K562 (cell line): Measurements from ENCODE around the gene EIF5A2. TPM values are rescaled to one million over a fixed set of nuclear protein-coding genes. Genes with fewer than 3 reads are reported as not detected.

ENCODE experiments used
- BACH1 ChIP-seq: fragments of 200-800 bp; sonication (Bioruptor generic); IDR thresholded peaks from 2 replicates; pipeline ENCODE4 v1.6.1; 2016; ENCODE audit warnings: missing genetic modification characterization, missing compliant biosample characterization
- C11orf30 ChIP-seq: fragments of 450-650 bp; IDR thresholded peaks from 2 replicates; pipeline ENCODE4 v1.6.1; 2016; ENCODE audit warnings: low read depth, mild to moderate bottlenecking
- CEBPG ChIP-seq, 3 experiments: fragments of 200-800 bp in 1 of 3; sonication (Bioruptor generic) in 1 of 3; sonication (generic) in 1 of 3; formaldehyde crosslinking in 1 of 3; IDR thresholded peaks in 2 of 3; conservative IDR thresholded peaks in 1 of 3; 2 replicates each; pipeline versions ENCODE4 v1.6.1 to v1.8.0; 2016 to 2022; ENCODE audit warnings: missing compliant biosample characterization in 2 of 3, missing genetic modification characterization in 2 of 3, mild to moderate bottlenecking in 1 of 3, missing genetic modification reagents in 1 of 3
- DNMT1 ChIP-seq: fragments of 450-650 bp; IDR thresholded peaks from 2 replicates; pipeline ENCODE4 v1.6.1; 2016; ENCODE audit warnings: antibody characterized with exemption, mild to moderate bottlenecking
- ESRRA ChIP-seq: fragments of 450-650 bp; IDR thresholded peaks from 2 replicates; pipeline ENCODE4 v1.6.1; 2014; ENCODE audit warnings: low read depth, mild to moderate bottlenecking, moderate library complexity, borderline replicate concordance
- KDM2B ChIP-seq: fragments of 250-450 bp; sonication (Bioruptor Pico); IDR thresholded peaks from 2 replicates; pipeline ENCODE4 v1.8.0; 2021; ENCODE audit warnings: mild to moderate bottlenecking, moderate library complexity
- MECOM ChIP-seq: fragments of 250-450 bp; sonication (Bioruptor Pico); IDR thresholded peaks from 2 replicates; pipeline ENCODE4 v1.8.0; 2022; ENCODE audit warnings: inconsistent platforms
- NCOA6 ChIP-seq: fragments of 450-650 bp; IDR thresholded peaks from 2 replicates; pipeline ENCODE4 v1.6.1; 2017; ENCODE audit warnings: mild to moderate bottlenecking
- PHF20 ChIP-seq: fragments of 450-650 bp; IDR thresholded peaks from 2 replicates; pipeline ENCODE4 v1.6.1; 2018; ENCODE audit not compliant: partially characterized antibody
- PPARD ChIP-seq: fragments of 250-450 bp; sonication (Bioruptor Pico); IDR thresholded peaks from 2 replicates; pipeline ENCODE4 v1.8.0; 2022; ENCODE audit warnings: inconsistent platforms, mild to moderate bottlenecking, moderate library complexity
- SAP30 ChIP-seq: fragments of 200-600 bp; sonication (generic); IDR thresholded peaks from 2 replicates; pipeline ENCODE4 v1.6.1; 2012; ENCODE audit warnings: borderline replicate concordance, low read depth, mild to moderate bottlenecking, moderate library complexity, low read length, control low read depth, inconsistent platforms; ENCODE audit not compliant: insufficient read depth, poor library complexity, severe bottlenecking
- SRSF3 ChIP-seq: fragments of 200-400 bp; formaldehyde crosslinking; IDR thresholded peaks from 2 replicates; pipeline ENCODE4 v1.6.1; 2016; ENCODE audit warnings: mild to moderate bottlenecking, low read length, moderate library complexity; ENCODE audit not compliant: insufficient read depth
- ZBTB8A ChIP-seq: fragments of 450-650 bp; IDR thresholded peaks from 2 replicates; pipeline ENCODE4 v1.6.1; 2018; ENCODE audit warnings: mild to moderate bottlenecking, moderate library complexity; ENCODE audit not compliant: partially characterized antibody
- ZNF133 ChIP-seq: fragments of 250-450 bp; sonication (Bioruptor Pico); IDR thresholded peaks from 2 replicates; pipeline ENCODE4 v1.4.0; 2020; ENCODE audit warnings: mild to moderate bottlenecking
- ZNF253 ChIP-seq: fragments of 250-450 bp; sonication (Bioruptor Pico); conservative IDR thresholded peaks from 2 replicates; pipeline ENCODE4 v1.6.1; 2021; ENCODE audit warnings: mild to moderate bottlenecking
- ZNF324 ChIP-seq: fragments of 250-450 bp; sonication (Bioruptor Pico); IDR thresholded peaks from 2 replicates; pipeline ENCODE4 v1.4.0; 2020; ENCODE audit warnings: mild to moderate bottlenecking
- polyA plus RNA-seq, 8 experiments: library from polyadenylated mRNA; depleted of rRNA in 4 of 8; stranded (reverse) in 5 of 8; unstranded in 3 of 8; fragments of >200 nt; fragmentation: Nextera tagmentation in 2 of 8; fragmentation: Illumina TruSeq in 1 of 8; extraction: Ambion mirVana in 2 of 8; extraction: Trizol in 1 of 8; gene quantifications; 2 replicates each; pipeline versions ENCODE4 v1.2.1 to v1.2.3, GENCODE V29; 2011 to 2014; ENCODE audit warnings: inconsistent platforms in 1 of 8, missing spikeins in 1 of 8
- total RNA-seq, 7 experiments: library from RNA; depleted of rRNA in 6 of 7; stranded (reverse); fragments of >200 nt in 6 of 7; fragmentation: Illumina TruSeq in 2 of 7; extraction: Trizol in 2 of 7; gene quantifications; 2 replicates each; pipeline versions ENCODE4 v1.2.1 to v1.2.3, GENCODE V29; 2011 to 2021; ENCODE audit warnings: low replicate concordance in 1 of 7
- TF ChIP-seq, protein P1 (sequence below): fragments of 200-400 bp; formaldehyde crosslinking; IDR thresholded peaks from 2 replicates; pipeline ENCODE4 v1.6.1; 2017; ENCODE audit warnings: mild to moderate bottlenecking, low read depth, low read length, moderate library complexity
- TF ChIP-seq, protein P2 (sequence below): fragments of 450-650 bp; IDR thresholded peaks from 2 replicates; pipeline ENCODE4 v1.6.1; 2014; ENCODE audit warnings: low read depth, mild to moderate bottlenecking, moderate library complexity, borderline replicate concordance
- TF ChIP-seq, protein P3 (sequence below): IDR thresholded peaks from 3 replicates; pipeline ENCODE4 v1.6.1; 2011; ENCODE audit warnings: borderline replicate concordance, mild to moderate bottlenecking, moderate library complexity; ENCODE audit not compliant: insufficient read length; ENCODE audit errors: extremely low read depth
- TF ChIP-seq, protein P4 (sequence below): IDR thresholded peaks from 2 replicates; pipeline ENCODE4 v1.6.1; 2016; ENCODE audit warnings: missing genetic modification characterization, missing compliant biosample characterization

EIF5A2 gene
- total and polyA plus RNA-seq, 9 of the 15 experiments (the other 6 are each of a cell fraction or from before 2014, with no cell fraction given), result 3.9 to 18.3 (median 15.9) TPM

DNA sequence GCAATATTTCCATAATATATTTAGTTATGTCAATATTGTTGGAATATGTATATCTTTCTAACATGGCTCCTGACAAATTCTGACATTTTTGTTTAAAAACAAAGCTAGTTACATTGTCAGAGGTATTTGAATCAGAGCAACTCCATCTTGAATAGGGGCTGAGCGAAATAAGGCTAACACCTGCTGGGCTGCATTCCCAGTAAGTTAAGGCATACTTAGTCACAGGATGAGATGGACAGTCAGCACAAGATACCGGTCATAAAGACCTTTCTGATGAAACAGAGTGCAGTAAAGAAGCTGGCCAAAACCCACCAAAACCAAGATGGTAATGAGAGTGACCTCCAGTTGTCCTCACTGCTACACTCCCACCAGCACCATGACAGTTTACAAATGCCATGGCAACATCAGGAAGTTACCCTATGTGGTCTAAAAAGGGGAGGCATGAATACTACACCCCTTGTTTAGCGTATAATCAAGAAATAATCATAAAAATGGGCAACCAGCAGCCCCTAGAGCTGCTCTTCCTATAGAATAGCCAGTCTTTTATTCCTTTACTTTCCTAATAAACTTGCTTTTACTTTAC lies 68.8 kb downstream of the EIF5A2 start (continued):
- TF ChIP-seq, protein P1, sequence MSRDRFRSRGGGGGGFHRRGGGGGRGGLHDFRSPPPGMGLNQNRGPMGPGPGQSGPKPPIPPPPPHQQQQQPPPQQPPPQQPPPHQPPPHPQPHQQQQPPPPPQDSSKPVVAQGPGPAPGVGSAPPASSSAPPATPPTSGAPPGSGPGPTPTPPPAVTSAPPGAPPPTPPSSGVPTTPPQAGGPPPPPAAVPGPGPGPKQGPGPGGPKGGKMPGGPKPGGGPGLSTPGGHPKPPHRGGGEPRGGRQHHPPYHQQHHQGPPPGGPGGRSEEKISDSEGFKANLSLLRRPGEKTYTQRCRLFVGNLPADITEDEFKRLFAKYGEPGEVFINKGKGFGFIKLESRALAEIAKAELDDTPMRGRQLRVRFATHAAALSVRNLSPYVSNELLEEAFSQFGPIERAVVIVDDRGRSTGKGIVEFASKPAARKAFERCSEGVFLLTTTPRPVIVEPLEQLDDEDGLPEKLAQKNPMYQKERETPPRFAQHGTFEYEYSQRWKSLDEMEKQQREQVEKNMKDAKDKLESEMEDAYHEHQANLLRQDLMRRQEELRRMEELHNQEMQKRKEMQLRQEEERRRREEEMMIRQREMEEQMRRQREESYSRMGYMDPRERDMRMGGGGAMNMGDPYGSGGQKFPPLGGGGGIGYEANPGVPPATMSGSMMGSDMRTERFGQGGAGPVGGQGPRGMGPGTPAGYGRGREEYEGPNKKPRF, result no peak
- TF ChIP-seq KDM2B (CRISPR knock-in tag) (no peak), SRSF3 (no peak), PHF20 (no peak), ZNF253 (CRISPR knock-in tag) (no peak), C11orf30 (no peak), ZNF133 (CRISPR knock-in tag) (no peak), PPARD (no peak), ESRRA (peak; percentile 65; the same call in 1 of the 2 replicates), NCOA6 (no peak), SAP30 (no peak), ZBTB8A (no peak), MECOM (CRISPR knock-in tag) (0 out of 2 replicates have a peak, but pooled peaks have one; percentile 12), BACH1 (tag) (peak; percentile 70; the same call in 1 of the 2 replicates), DNMT1 (no peak), CEBPG (CRISPR knock-in tag; IDR thresholded peaks at IDR 0.05) (no peak), CEBPG (tag; conservative IDR thresholded peaks at IDR 0.05 in 1 of 2, IDR thresholded peaks at IDR 0.05 in 1 of 2) (peak in 1 of 2 experiments; percentile 53; a peak in 2 of 4 replicates), ZNF324 (CRISPR knock-in tag) (no peak)
- TF ChIP-seq, protein P2, sequence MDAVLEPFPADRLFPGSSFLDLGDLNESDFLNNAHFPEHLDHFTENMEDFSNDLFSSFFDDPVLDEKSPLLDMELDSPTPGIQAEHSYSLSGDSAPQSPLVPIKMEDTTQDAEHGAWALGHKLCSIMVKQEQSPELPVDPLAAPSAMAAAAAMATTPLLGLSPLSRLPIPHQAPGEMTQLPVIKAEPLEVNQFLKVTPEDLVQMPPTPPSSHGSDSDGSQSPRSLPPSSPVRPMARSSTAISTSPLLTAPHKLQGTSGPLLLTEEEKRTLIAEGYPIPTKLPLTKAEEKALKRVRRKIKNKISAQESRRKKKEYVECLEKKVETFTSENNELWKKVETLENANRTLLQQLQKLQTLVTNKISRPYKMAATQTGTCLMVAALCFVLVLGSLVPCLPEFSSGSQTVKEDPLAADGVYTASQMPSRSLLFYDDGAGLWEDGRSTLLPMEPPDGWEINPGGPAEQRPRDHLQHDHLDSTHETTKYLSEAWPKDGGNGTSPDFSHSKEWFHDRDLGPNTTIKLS, result no peak
- TF ChIP-seq, protein P3, sequence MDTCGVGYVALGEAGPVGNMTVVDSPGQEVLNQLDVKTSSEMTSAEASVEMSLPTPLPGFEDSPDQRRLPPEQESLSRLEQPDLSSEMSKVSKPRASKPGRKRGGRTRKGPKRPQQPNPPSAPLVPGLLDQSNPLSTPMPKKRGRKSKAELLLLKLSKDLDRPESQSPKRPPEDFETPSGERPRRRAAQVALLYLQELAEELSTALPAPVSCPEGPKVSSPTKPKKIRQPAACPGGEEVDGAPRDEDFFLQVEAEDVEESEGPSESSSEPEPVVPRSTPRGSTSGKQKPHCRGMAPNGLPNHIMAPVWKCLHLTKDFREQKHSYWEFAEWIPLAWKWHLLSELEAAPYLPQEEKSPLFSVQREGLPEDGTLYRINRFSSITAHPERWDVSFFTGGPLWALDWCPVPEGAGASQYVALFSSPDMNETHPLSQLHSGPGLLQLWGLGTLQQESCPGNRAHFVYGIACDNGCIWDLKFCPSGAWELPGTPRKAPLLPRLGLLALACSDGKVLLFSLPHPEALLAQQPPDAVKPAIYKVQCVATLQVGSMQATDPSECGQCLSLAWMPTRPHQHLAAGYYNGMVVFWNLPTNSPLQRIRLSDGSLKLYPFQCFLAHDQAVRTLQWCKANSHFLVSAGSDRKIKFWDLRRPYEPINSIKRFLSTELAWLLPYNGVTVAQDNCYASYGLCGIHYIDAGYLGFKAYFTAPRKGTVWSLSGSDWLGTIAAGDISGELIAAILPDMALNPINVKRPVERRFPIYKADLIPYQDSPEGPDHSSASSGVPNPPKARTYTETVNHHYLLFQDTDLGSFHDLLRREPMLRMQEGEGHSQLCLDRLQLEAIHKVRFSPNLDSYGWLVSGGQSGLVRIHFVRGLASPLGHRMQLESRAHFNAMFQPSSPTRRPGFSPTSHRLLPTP, result no peak
- TF ChIP-seq, protein P4, sequence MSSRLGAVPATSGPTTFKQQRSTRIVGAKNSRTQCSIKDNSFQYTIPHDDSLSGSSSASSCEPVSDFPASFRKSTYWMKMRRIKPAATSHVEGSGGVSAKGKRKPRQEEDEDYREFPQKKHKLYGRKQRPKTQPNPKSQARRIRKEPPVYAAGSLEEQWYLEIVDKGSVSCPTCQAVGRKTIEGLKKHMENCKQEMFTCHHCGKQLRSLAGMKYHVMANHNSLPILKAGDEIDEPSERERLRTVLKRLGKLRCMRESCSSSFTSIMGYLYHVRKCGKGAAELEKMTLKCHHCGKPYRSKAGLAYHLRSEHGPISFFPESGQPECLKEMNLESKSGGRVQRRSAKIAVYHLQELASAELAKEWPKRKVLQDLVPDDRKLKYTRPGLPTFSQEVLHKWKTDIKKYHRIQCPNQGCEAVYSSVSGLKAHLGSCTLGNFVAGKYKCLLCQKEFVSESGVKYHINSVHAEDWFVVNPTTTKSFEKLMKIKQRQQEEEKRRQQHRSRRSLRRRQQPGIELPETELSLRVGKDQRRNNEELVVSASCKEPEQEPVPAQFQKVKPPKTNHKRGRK (tag), result no peak
